Fibroblast of mammary gland (primary cell): ENCODE data around the gene CRTC1.

Experiments used
- DNase-seq: peaks from one replicate; pipeline ENCODE4 v3.0.0-alpha.2; 2010; ENCODE audit warnings: low read depth
- H3K4me3 ChIP-seq: 2 replicates; pipeline ENCODE4 v1.5.1; 2011; ENCODE audit warnings: low read depth, mild to moderate bottlenecking, low read length, moderate library complexity; ENCODE audit not compliant: control insufficient read depth
- CTCF ChIP-seq: conservative IDR thresholded peaks from 2 replicates; pipeline ENCODE4 v1.5.1; 2011; ENCODE audit warnings: low read depth, low read length, inconsistent platforms; ENCODE audit not compliant: control insufficient read depth, insufficient read depth

Gene CRTC1

GRCh38 chr19:18735324-18735723 is 51.8 kb downstream of the CRTC1 start:
- TF ChIP-seq CTCF, result no peak
- no peak overlapping the region for H3K4me3 ChIP-seq
- DNase-seq, result no peak

- no peak for TF ChIP-seq CTCF
- no peak for DNase-seq
- no peak overlapping the region for H3K4me3 ChIP-seq
Measured at GRCh38 chr19:18735752-18736151, 52.3 kb downstream of the CRTC1 start.

GRCh38 chr19:18736415-18737336 is 53.2 kb downstream of the CRTC1 start:
- no peak overlapping the region for H3K4me3 ChIP-seq
- DNase-seq, result no peak
- no peak for TF ChIP-seq CTCF

GRCh38 chr19:18737337-18737953 is 54.0 kb downstream of the CRTC1 start:
- H3K4me3 ChIP-seq, result no peak overlapping the region
- no peak for TF ChIP-seq CTCF
- DNase-seq, result peak; percentile 23

- no peak for DNase-seq
- TF ChIP-seq CTCF, result no peak
- H3K4me3 ChIP-seq, result no peak overlapping the region
Measured at GRCh38 chr19:18737954-18738351, 54.5 kb downstream of the CRTC1 start.

- DNase-seq, result no peak
- no peak for TF ChIP-seq CTCF
Measured at GRCh38 chr19:18738961-18739690, 55.6 kb downstream of the CRTC1 start.

More at GRCh38 chr19:18738961-18739690, 55.6 kb downstream of the CRTC1 start:
- no peak overlapping the region for H3K4me3 ChIP-seq
